NCI-H1105 treated with DMSO at 0.1 percent for 48 hours (cell line): ENCODE data around the gene PEX26.
"Not testable (repeated sequence)": the region's sequence is repeated elsewhere in the genome, so short reads cannot be mapped to it uniquely, and the experiment has no call there.

Experiments
- DNase-seq: peaks from one replicate; lab custom pipeline; 2025; lab: John Stamatoyannopoulos, UW

The PEX26 gene

GRCh38 chr22:18071307-18071967, 6.4 kb upstream of the PEX26 start:
- not testable (repeated sequence) for DNase-seq

- DNase-seq, result no peak
These were observed 5.9 kb upstream of the PEX26 start for GRCh38 chr22:18071968-18072310.

GRCh38 chr22:18073467-18073866, 4.3 kb upstream of the PEX26 start:
- no peak for DNase-seq

- DNase-seq, result not testable (repeated sequence)
These were observed 3.9 kb upstream of the PEX26 start for GRCh38 chr22:18073927-18074326.

- no peak for DNase-seq
These were observed 2.6 kb upstream of the PEX26 start for GRCh38 chr22:18075101-18075719.

GRCh38 chr22:18075720-18076497, 1.9 kb upstream of the PEX26 start:
- DNase-seq, result peak; percentile 57

- DNase-seq, result no peak
These were observed 627 bp upstream of the PEX26 start for GRCh38 chr22:18077087-18077638.

GRCh38 chr22:18078329-18079041, 695 bp downstream of the PEX26 start:
- peak; percentile 10 for DNase-seq

- no peak for DNase-seq
These were observed 2.0 kb downstream of the PEX26 start for GRCh38 chr22:18079706-18080233.

- no peak for DNase-seq
These were observed 3.6 kb downstream of the PEX26 start for GRCh38 chr22:18081416-18081815.

GRCh38 chr22:18082467-18082866, 4.7 kb downstream of the PEX26 start:
- no peak for DNase-seq

- no peak for DNase-seq
These were observed 5.6 kb downstream of the PEX26 start for GRCh38 chr22:18083406-18083805.

GRCh38 chr22:18085188-18085587, 7.4 kb downstream of the PEX26 start:
- no peak for DNase-seq

GRCh38 chr22:18087350-18087855, 9.6 kb downstream of the PEX26 start:
- DNase-seq, result no peak

- DNase-seq, result no peak
These were observed 11.2 kb downstream of the PEX26 start for GRCh38 chr22:18088825-18089568.

GRCh38 chr22:18090286-18090685, 12.5 kb downstream of the PEX26 start:
- DNase-seq, result no peak

- no peak for DNase-seq
These were observed 13.7 kb downstream of the PEX26 start for GRCh38 chr22:18091478-18091877.

GRCh38 chr22:18091916-18092526, 14.2 kb downstream of the PEX26 start:
- DNase-seq, result no peak

- no peak for DNase-seq
These were observed 15.9 kb downstream of the PEX26 start for GRCh38 chr22:18093661-18094060.

- DNase-seq, result no peak
These were observed 17.5 kb downstream of the PEX26 start for GRCh38 chr22:18095101-18095805.
